NCI-H446 (cell line): Measurements from ENCODE around the gene TXNDC8.
"Not testable (repeated sequence)": the region's sequence is repeated elsewhere in the genome, so short reads cannot be mapped to it uniquely, and the experiment has no call there.

ENCODE experiments used
- DNase-seq, 2 experiments: peaks; one replicate each; lab custom pipeline; 2025; lab: John Stamatoyannopoulos, UW

Gene TXNDC8

GRCh38 chr9:110337727-110338126, at the start of gene TXNDC8:
TXNDC8 (minus strand) TSS chr9:110337863.
- no peak for DNase-seq

- DNase-seq, result no peak
Observed at GRCh38 chr9:110383491-110383890, 45.8 kb upstream of the TXNDC8 start.

- DNase-seq, result no peak
Observed at GRCh38 chr9:110382731-110383130, 45.1 kb upstream of the TXNDC8 start.

GRCh38 chr9:110371411-110372007, 33.8 kb upstream of the TXNDC8 start:
- DNase-seq, result no peak

- no peak for DNase-seq
Observed at GRCh38 chr9:110370315-110370714, 32.7 kb upstream of the TXNDC8 start.

- no peak for DNase-seq
Observed at GRCh38 chr9:110364451-110364850, 26.8 kb upstream of the TXNDC8 start.

- not testable (repeated sequence) for DNase-seq
Observed at GRCh38 chr9:110358992-110359391, 21.3 kb upstream of the TXNDC8 start.

- no peak for DNase-seq
Observed at GRCh38 chr9:110357505-110357904, 19.8 kb upstream of the TXNDC8 start.

GRCh38 chr9:110356639-110357395, 19.2 kb upstream of the TXNDC8 start:
- no peak for DNase-seq

- DNase-seq, result no peak
Observed at GRCh38 chr9:110355911-110356310, 18.2 kb upstream of the TXNDC8 start.

- peak in 1 of 2 experiments; percentile 8 for DNase-seq
Observed at GRCh38 chr9:110351009-110351467, 13.4 kb upstream of the TXNDC8 start.

GRCh38 chr9:110346325-110346724, 8.7 kb upstream of the TXNDC8 start:
- no peak for DNase-seq

GRCh38 chr9:110344821-110345220, 7.2 kb upstream of the TXNDC8 start:
- DNase-seq, result no peak

GRCh38 chr9:110343551-110343950, 5.9 kb upstream of the TXNDC8 start:
- DNase-seq, result no peak

- peak in 1 of 2 experiments; percentile 1 for DNase-seq
Observed at GRCh38 chr9:110340306-110340705, 2.6 kb upstream of the TXNDC8 start.

GRCh38 chr9:110338143-110338542, 480 bp upstream of the TXNDC8 start:
- no peak for DNase-seq

GRCh38 chr9:110336363-110336762, 1.3 kb downstream of the TXNDC8 start:
- no peak for DNase-seq

GRCh38 chr9:110334871-110335270, 2.8 kb downstream of the TXNDC8 start:
- no peak for DNase-seq

- no peak for DNase-seq
Observed at GRCh38 chr9:110334183-110334582, 3.5 kb downstream of the TXNDC8 start.

- DNase-seq, result no peak
Observed at GRCh38 chr9:110332766-110333165, 4.9 kb downstream of the TXNDC8 start.

GRCh38 chr9:110330484-110331105, 7.1 kb downstream of the TXNDC8 start:
- DNase-seq, result no peak

- no peak for DNase-seq
Observed at GRCh38 chr9:110329639-110330230, 7.9 kb downstream of the TXNDC8 start.

GRCh38 chr9:110328763-110329162, 8.9 kb downstream of the TXNDC8 start:
- DNase-seq, result no peak
